NOMO-1 treated with dmso at 0.1 percent for 144 hours (cell line): ENCODE measurements around the gene INF2.

ENCODE experiments used
- DNase-seq: peaks from one replicate; lab custom pipeline; 2025; ENCODE audit not compliant: unreplicated experiment; lab: John Stamatoyannopoulos, UW

INF2 gene

GRCh38 chr14:104768437-104769323, 79.3 kb downstream of the INF2 start:
- DNase-seq, result peak; percentile 32

DNA sequence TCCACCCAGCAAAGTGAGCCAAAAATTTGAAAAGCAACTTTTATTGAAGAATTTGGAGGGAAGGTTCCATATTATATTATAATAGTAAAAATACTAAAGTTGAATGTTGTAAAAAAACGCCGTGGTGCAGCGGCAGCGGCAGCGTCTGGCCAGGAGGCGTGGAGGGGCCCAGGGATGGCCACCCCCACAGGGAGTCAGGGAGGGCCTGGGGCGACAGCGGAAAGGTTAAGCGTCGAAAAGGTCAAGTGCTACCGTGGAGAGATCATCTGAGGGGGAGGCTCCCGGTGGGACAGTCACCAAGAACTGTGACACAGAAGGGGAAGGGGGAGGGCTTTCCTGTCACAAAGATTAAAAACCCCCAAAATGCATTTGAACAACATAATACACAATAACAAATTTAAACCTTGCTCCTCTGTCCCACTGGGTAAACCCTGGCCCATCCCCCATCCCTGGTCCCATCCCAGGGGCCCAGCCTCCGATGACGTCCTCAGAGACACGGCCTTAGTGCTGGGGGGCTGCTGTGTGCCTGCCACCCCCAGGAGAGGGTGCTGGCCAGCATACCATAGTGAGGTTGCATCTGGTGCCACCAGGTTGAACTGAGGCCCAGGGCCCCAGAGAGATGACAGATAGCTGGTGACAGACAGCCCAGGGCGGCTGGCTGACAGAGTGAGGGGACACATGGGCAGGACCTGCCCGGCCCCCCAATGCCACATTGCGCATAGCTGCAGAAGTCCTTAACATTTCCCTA, 80.1 kb downstream of the INF2 start:
- DNase-seq, result no peak

DNA sequence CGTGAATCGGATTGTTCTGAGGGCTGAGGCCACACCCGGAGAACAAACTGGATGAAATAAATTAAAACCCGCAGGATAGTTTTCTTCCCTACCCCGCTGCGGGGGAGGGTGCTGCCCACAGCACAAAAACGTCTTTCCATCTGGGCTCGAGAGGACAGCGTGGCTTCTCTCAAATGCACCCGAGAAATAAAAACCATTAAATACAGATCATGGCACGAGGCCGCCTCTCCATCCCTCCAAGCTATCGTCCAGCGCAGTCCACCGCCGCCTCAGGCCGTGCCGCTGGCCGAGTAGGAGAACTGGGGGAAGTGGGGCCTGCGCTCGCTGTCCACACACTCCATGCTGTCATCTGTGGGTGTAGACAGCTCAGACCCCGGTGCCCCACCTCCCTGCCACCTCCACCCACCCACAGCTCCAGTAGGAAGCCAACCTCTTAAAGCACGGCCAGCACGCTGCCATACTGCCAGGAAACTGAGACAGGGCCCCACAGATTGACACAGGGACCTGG, 80.7 kb downstream of the INF2 start:
- DNase-seq, result no peak

DNA sequence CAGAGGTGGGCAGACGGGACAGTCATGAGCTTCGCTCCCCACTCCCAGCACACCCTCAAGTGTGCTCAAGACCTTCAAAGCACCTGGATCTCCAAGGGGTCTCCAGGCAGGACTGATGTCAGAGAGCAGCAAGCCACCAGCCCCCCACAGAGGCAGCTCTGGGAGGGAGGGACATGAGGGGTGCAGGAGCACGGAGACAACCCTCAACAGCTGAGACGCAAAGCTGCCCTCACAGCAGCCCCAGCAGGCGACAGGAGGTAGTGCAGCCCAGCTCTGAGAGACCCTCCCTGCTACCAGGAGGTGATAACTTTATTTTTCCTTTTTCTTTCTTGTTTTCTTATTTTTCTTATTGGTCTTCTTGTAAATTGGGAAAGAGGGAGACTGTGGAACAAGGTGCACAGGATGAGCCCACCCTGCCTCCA, 81.4 kb downstream of the INF2 start:
- no peak for DNase-seq

- no peak for DNase-seq
These were observed 82.0 kb downstream of the INF2 start for GRCh38 chr14:104771374-104771773.
